Cardiac muscle cell (in vitro differentiated cells and primary cell): ENCODE results near the gene GOLGB1. TPM values are rescaled to one million over a fixed set of nuclear protein-coding genes. Genes with fewer than 3 reads are reported as not detected.

Experiments
- DNase-seq, 2 donors: peaks; one replicate each; pipeline versions ENCODE4 v3.0.0 to v3.0.0-alpha.2; 2010 to 2017; ENCODE audit warnings: low read depth in 1 of 2, low spot score in 1 of 2
- H3K27ac ChIP-seq: fragments of 200-600 bp; sonication (generic); 2 replicates; pipeline ENCODE4 v1.5.1; 2016
- H3K27me3 ChIP-seq: fragments of 200-600 bp; sonication (generic); 2 replicates; pipeline ENCODE4 v1.6.0; 2016; ENCODE audit warnings: control low read depth
- H3K36me3 ChIP-seq: fragments of 200-600 bp; sonication (generic); 2 replicates; pipeline ENCODE4 v1.5.1; 2016; ENCODE audit warnings: control low read depth
- H3K4me1 ChIP-seq: fragments of 200-600 bp; sonication (generic); 2 replicates; pipeline ENCODE4 v1.8.1; 2017; ENCODE audit warnings: low read depth, mild to moderate bottlenecking, mixed run types
- H3K4me3 ChIP-seq: fragments of 200-600 bp; sonication (generic); 2 replicates; pipeline ENCODE4 v1.5.1; 2016; ENCODE audit warnings: mild to moderate bottlenecking
- H3K9me3 ChIP-seq: fragments of 200-600 bp; sonication (generic); 2 replicates; pipeline ENCODE4 v1.5.1; 2017; ENCODE audit warnings: low read depth, mild to moderate bottlenecking, control low read depth
- CTCF ChIP-seq: IDR thresholded peaks from 2 replicates; pipeline ENCODE4 v1.5.1; 2012; ENCODE audit warnings: low read depth, mild to moderate bottlenecking, low read length
- polyA plus RNA-seq: library from polyadenylated mRNA; unstranded; fragments of >200 nt; fragmentation: Nextera tagmentation; extraction: Ambion mirVana; gene quantifications from 2 replicates; pipeline ENCODE4 v1.2.1, GENCODE V29; 2016
- total RNA-seq: library from RNA; depleted of rRNA; stranded (reverse); fragments of >200 nt; gene quantifications from 2 replicates; pipeline ENCODE4 v1.2.3, GENCODE V29; 2016

Gene GOLGB1
- total and polyA plus RNA-seq, 2 experiments from 2014 or later: 46.1 to 48.8 TPM

GRCh38 chr3:121662742-121663141 lies 86.8 kb downstream of the GOLGB1 start:
- no peaks in the 10 kb centered on the region for H3K27me3 ChIP-seq
- no peak for DNase-seq
- TF ChIP-seq CTCF: no peak
- no peak overlapping the region for H3K4me3 ChIP-seq
- peaks cover 37% of the 10 kb centered on the region for H3K36me3 ChIP-seq
- H3K9me3 ChIP-seq: no peaks in the 10 kb centered on the region
- peak overlapping the region; percentile 81 for H3K27ac ChIP-seq
- H3K4me1 ChIP-seq: peaks cover 14% of the 10 kb centered on the region

GRCh38 chr3:121661376-121661775 lies 88.2 kb downstream of the GOLGB1 start:
- no peak for TF ChIP-seq CTCF
- H3K27ac ChIP-seq: no peak overlapping the region
- no peak overlapping the region for H3K4me3 ChIP-seq
- no peak for DNase-seq
- H3K36me3 ChIP-seq: peaks cover 24% of the 10 kb centered on the region
- no peaks in the 10 kb centered on the region for H3K27me3 ChIP-seq
- peaks cover 14% of the 10 kb centered on the region for H3K4me1 ChIP-seq
- no peaks in the 10 kb centered on the region for H3K9me3 ChIP-seq

- Histone ChIP-seq H3K36me3 (peaks cover 18% of the 10 kb centered on the region), H3K4me1 (peaks cover 14% of the 10 kb centered on the region), H3K9me3 (no peaks in the 10 kb centered on the region), H3K27ac (no peak within 1 kb of the TSS), H3K4me3 (no peak within 1 kb of the TSS), H3K27me3 (no peaks in the 10 kb centered on the region)
- TF ChIP-seq CTCF: no peak
- DNase-seq: peak in 1 of 2 donors; percentile 16
These were observed 89.0 kb downstream of the GOLGB1 start, which contains the start of gene HCLS1 for GRCh38 chr3:121660356-121661171. Gene HCLS1, minus strand, starts transcription at chr3:121660903. Its CDS starts 2,556 bp downstream, at chr3:121658347.

GRCh38 chr3:121659586-121659985 lies 90.0 kb downstream of the GOLGB1 start:
- H3K9me3 ChIP-seq: no peaks in the 10 kb centered on the region
- H3K27me3 ChIP-seq: no peaks in the 10 kb centered on the region
- H3K36me3 ChIP-seq: peaks cover 9% of the 10 kb centered on the region
- H3K4me3 ChIP-seq: no peak overlapping the region
- H3K4me1 ChIP-seq: peaks cover 10% of the 10 kb centered on the region
- DNase-seq: no peak
- no peak overlapping the region for H3K27ac ChIP-seq
- TF ChIP-seq CTCF: no peak

GRCh38 chr3:121658716-121659435 lies 90.7 kb downstream of the GOLGB1 start:
- peaks cover 4% of the 10 kb centered on the region for H3K36me3 ChIP-seq
- no peaks in the 10 kb centered on the region for H3K27me3 ChIP-seq
- H3K9me3 ChIP-seq: no peaks in the 10 kb centered on the region
- no peak overlapping the region for H3K4me3 ChIP-seq
- peaks cover 9% of the 10 kb centered on the region for H3K4me1 ChIP-seq
- no peak for DNase-seq
- TF ChIP-seq CTCF: no peak
- H3K27ac ChIP-seq: no peak overlapping the region
